K562 (cell line): ENCODE results near the gene UTRN. TPM values are rescaled to one million over a fixed set of nuclear protein-coding genes. Genes with fewer than 3 reads are reported as not detected.

Source experiments
- ARNT ChIP-seq, 2 experiments: fragments of 450-650 bp; IDR thresholded peaks; 2 replicates each; pipeline ENCODE4 v1.6.1; 2016; ENCODE audit warnings: mild to moderate bottlenecking in 1 of 2
- ATF3 ChIP-seq, 2 experiments: fragments of 450-650 bp in 1 of 2; sonication (generic) in 1 of 2; formaldehyde crosslinking in 1 of 2; IDR thresholded peaks in 1 of 2; conservative IDR thresholded peaks in 1 of 2; 2 replicates each; pipeline versions ENCODE4 v1.6.1 to v1.8.1; 2016 to 2023; ENCODE audit warnings: mild to moderate bottlenecking in 2 of 2, moderate library complexity in 2 of 2, inconsistent platforms in 1 of 2, missing genetic modification reagents in 1 of 2
- FOXJ2 ChIP-seq: fragments of 200-800 bp; sonication (Bioruptor generic); IDR thresholded peaks from 2 replicates; pipeline ENCODE4 v1.6.1; 2016; ENCODE audit warnings: missing genetic modification characterization, missing compliant biosample characterization
- FOXP4 ChIP-seq: sonication (generic); formaldehyde crosslinking; IDR thresholded peaks from 2 replicates; pipeline ENCODE4 v1.8.0; 2022; ENCODE audit warnings: mild to moderate bottlenecking, missing genetic modification reagents, borderline replicate concordance
- MAFF ChIP-seq: IDR thresholded peaks from 2 replicates; pipeline ENCODE4 v1.6.1; 2012; ENCODE audit warnings: low read length, improper control_type of control experiment
- MAFK ChIP-seq: IDR thresholded peaks from 2 replicates; pipeline ENCODE4 v1.6.1; 2011; ENCODE audit warnings: low read length, improper control_type of control experiment
- NFE2 ChIP-seq: IDR thresholded peaks from 2 replicates; pipeline ENCODE4 v1.6.1; 2014; ENCODE audit warnings: antibody characterized with exemption, low read depth
- NR2C1 ChIP-seq, 2 experiments: fragments of 450-650 bp; IDR thresholded peaks; 2 replicates each; pipeline ENCODE4 v1.6.1; 2017; ENCODE audit warnings: mild to moderate bottlenecking in 2 of 2, antibody characterized with exemption in 1 of 2, inconsistent platforms in 1 of 2, missing compliant biosample characterization in 1 of 2, missing genetic modification characterization in 1 of 2
- SLC30A9 ChIP-seq: fragments of 250-450 bp; sonication (Bioruptor Pico); IDR thresholded peaks from 2 replicates; pipeline ENCODE4 v1.8.0; 2022; ENCODE audit warnings: mild to moderate bottlenecking, moderate library complexity
- ZBED1 ChIP-seq: IDR thresholded peaks from 2 replicates; pipeline ENCODE4 v1.6.1; 2014
- ZBTB12 ChIP-seq: fragments of 250-450 bp; sonication (Bioruptor Pico); IDR thresholded peaks from 2 replicates; pipeline ENCODE4 v1.4.0; 2020
- ZC3H11A ChIP-seq: IDR thresholded peaks from 2 replicates; pipeline ENCODE4 v1.6.1; 2012; ENCODE audit warnings: low read depth, low read length, improper control_type of control experiment
- polyA plus RNA-seq, 8 experiments: library from polyadenylated mRNA; depleted of rRNA in 4 of 8; stranded (reverse) in 5 of 8; unstranded in 3 of 8; fragments of >200 nt; fragmentation: Nextera tagmentation in 2 of 8; fragmentation: Illumina TruSeq in 1 of 8; extraction: Ambion mirVana in 2 of 8; extraction: Trizol in 1 of 8; gene quantifications; 2 replicates each; pipeline versions ENCODE4 v1.2.1 to v1.2.3, GENCODE V29; 2011 to 2014; ENCODE audit warnings: inconsistent platforms in 1 of 8, missing spikeins in 1 of 8
- total RNA-seq, 7 experiments: library from RNA; depleted of rRNA in 6 of 7; stranded (reverse); fragments of >200 nt in 6 of 7; fragmentation: Illumina TruSeq in 2 of 7; extraction: Trizol in 2 of 7; gene quantifications; 2 replicates each; pipeline versions ENCODE4 v1.2.1 to v1.2.3, GENCODE V29; 2011 to 2021; ENCODE audit warnings: low replicate concordance in 1 of 7
- TF ChIP-seq, protein P1 (sequence below): sonication (generic); formaldehyde crosslinking; IDR thresholded peaks from 2 replicates; pipeline ENCODE4 v1.9.0; 2022; ENCODE audit warnings: mild to moderate bottlenecking, missing genetic modification reagents
- TF ChIP-seq, protein P2 (sequence below): sonication (generic); formaldehyde crosslinking; IDR thresholded peaks from 2 replicates; pipeline ENCODE4 v1.8.0; 2022; ENCODE audit warnings: missing genetic modification reagents, mild to moderate bottlenecking, borderline replicate concordance

Gene UTRN
- total and polyA plus RNA-seq, 9 of the 15 experiments (the other 6 are each of a cell fraction or from before 2014, with no cell fraction given), result 0.94 to 22.4 (median 10.0) TPM

DNA sequence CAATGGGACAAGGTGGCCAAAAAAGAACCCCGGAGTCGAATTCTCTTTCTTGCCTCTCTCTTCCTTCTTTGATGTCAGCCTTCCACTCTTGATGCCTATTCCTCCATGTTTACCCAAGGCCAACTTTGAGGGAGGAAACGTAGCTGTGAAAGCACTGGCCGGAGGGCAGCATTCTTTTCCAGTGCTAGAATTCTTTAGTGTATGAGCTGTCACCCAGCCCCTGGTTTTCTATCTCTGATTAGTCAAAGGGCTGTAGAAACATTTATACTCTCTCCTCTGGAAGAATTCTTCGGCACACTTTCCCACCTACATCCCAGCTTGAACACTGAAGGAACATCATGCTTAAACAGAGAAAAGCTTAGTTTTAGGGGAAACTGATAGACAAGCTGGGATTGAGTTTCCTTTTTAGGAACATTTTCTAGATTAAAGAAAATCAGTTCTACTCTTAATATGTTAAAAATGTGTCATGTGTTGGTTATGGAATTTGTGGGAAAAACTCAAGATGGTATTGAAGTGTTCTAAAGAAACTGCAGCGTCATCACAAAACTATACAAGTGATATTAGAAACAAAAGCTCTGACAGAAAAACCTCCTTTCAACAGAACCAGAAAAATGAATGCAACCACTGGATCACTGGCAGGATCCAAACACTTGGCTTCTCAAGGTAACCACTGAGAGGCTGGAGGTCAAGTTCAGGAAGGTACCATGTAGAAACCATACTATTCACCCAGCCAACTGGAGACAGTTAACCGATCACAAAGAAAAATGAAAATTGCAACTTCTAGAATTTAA, 20.7 kb upstream of the UTRN start (continued):
- TF ChIP-seq, protein P1, sequence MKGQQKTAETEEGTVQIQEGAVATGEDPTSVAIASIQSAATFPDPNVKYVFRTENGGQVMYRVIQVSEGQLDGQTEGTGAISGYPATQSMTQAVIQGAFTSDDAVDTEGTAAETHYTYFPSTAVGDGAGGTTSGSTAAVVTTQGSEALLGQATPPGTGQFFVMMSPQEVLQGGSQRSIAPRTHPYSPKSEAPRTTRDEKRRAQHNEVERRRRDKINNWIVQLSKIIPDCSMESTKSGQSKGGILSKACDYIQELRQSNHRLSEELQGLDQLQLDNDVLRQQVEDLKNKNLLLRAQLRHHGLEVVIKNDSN, result no peak
- no peak for TF ChIP-seq ZBED1
- TF ChIP-seq NR2C1 (IDR thresholded peaks at IDR 0.05), result no peak
- TF ChIP-seq NR2C1 (tag; IDR thresholded peaks at IDR 0.05), result no peak
- no peak for TF ChIP-seq ZC3H11A
- no peak for TF ChIP-seq ZBTB12
- TF ChIP-seq ARNT (IDR thresholded peaks at IDR 0.05), result no peak
- peak; percentile 52 for TF ChIP-seq NFE2
- peak; percentile 93 for TF ChIP-seq MAFK
- no peak for TF ChIP-seq FOXP4 (CRISPR knock-in tag)
- TF ChIP-seq MAFF, result peak; percentile 95
- no peak for TF ChIP-seq SLC30A9 (CRISPR knock-in tag)
- TF ChIP-seq ATF3 (IDR thresholded peaks at IDR 0.05), result no peak
- TF ChIP-seq ATF3 (CRISPR knock-in tag; conservative IDR thresholded peaks at IDR 0.05), result no peak
- TF ChIP-seq, protein P2, sequence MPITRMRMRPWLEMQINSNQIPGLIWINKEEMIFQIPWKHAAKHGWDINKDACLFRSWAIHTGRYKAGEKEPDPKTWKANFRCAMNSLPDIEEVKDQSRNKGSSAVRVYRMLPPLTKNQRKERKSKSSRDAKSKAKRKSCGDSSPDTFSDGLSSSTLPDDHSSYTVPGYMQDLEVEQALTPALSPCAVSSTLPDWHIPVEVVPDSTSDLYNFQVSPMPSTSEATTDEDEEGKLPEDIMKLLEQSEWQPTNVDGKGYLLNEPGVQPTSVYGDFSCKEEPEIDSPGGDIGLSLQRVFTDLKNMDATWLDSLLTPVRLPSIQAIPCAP (CRISPR knock-in tag), result no peak
- no peak for TF ChIP-seq FOXJ2
